SK-N-MC (cell line): Measurements from ENCODE around the gene LINC00632.

Experiments
- DNase-seq: peaks from one replicate; pipeline ENCODE4 v3.0.0-alpha.2; 2011; ENCODE audit warnings: low read depth, low spot score
- H3K27ac ChIP-seq: fragments of 200-600 bp; sonication (generic); 2 replicates; pipeline ENCODE4 v1.5.1; 2016; ENCODE audit warnings: mixed run types
- H3K36me3 ChIP-seq: fragments of 200-600 bp; sonication (generic); 2 replicates; pipeline ENCODE4 v1.6.1; 2017; ENCODE audit warnings: antibody characterized with exemption, low read length, mixed read lengths; ENCODE audit not compliant: insufficient read depth
- H3K4me3 ChIP-seq: fragments of 200-600 bp; sonication (generic); 2 replicates; pipeline ENCODE4 v1.5.1; 2016
- H3K9ac ChIP-seq: fragments of 200-600 bp; sonication (generic); 2 replicates; pipeline ENCODE4 v1.8.0; 2017; ENCODE audit warnings: mixed run types, mixed read lengths; ENCODE audit not compliant: insufficient read length
- H3K9me3 ChIP-seq: fragments of 200-600 bp; sonication (generic); 2 replicates; pipeline ENCODE4 v1.6.1; 2017; ENCODE audit warnings: low read depth, mild to moderate bottlenecking, antibody characterized with exemption, low read length, moderate library complexity, mixed read lengths
- EZH2 ChIP-seq: fragments of 200-600 bp; sonication (generic); IDR thresholded peaks from one replicate; pipeline ENCODE4 v1.6.1; 2017; ENCODE audit warnings: antibody characterized with exemption
- FOXP2 ChIP-seq: optimal IDR thresholded peaks from 2 replicates; pipeline ENCODE3; 2011; ENCODE audit warnings: mild to moderate bottlenecking, moderate library complexity; ENCODE audit not compliant: insufficient read depth; ENCODE audit errors: extremely low read length, control extremely low read depth
- POLR2AphosphoS5 ChIP-seq: IDR thresholded peaks from 2 replicates; pipeline ENCODE4 v1.6.1; 2012; ENCODE audit warnings: mild to moderate bottlenecking, low read depth, low read length, borderline replicate concordance

The LINC00632 gene

DNA sequence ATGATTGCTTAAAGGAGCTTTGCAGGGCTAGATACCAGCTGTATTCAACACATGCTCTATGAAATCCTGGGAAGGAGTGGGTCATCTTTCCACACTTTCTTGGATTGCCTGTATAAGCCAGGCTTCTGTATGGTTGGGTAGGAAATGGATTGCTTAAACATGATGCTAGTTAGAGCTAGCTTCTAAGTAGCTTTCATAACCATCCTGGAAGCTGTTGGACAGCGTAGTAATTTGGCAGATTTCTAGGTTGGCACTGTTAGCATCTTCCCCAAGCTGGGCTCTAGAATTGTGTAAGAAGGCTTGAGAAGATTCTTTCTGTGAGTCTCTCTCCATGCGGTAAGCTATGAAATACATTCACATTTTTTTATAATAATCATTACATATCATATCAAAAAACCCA, 127.3 kb downstream of the LINC00632 start:
- H3K27ac ChIP-seq, result no peak overlapping the region
- H3K9ac ChIP-seq, result no peak overlapping the region
- no peaks in the 10 kb centered on the region for H3K36me3 ChIP-seq
- no peak for DNase-seq
- TF ChIP-seq FOXP2 (no peak), EZH2 (no peak), POLR2AphosphoS5 (no peak)
- H3K4me3 ChIP-seq, result no peak overlapping the region
- no peaks in the 10 kb centered on the region for H3K9me3 ChIP-seq
